22Rv1 (cell line): ENCODE measurements around the gene OCIAD2.
"Not testable (repeated sequence)": the region's sequence is repeated elsewhere in the genome, so short reads cannot be mapped to it uniquely, and the experiment has no call there.

ENCODE experiments used
- H3K27ac ChIP-seq: fragments of 450-650 bp; 2 replicates; pipeline ENCODE4 v1.5.1; 2017
- ZFX ChIP-seq: fragments of 450-650 bp; IDR thresholded peaks from 2 replicates; pipeline ENCODE4 v1.6.1; 2017; ENCODE audit warnings: antibody characterized with exemption, borderline replicate concordance
- TF ChIP-seq, protein P1 (sequence below): fragments of 450-650 bp; IDR thresholded peaks from 2 replicates; pipeline ENCODE4 v1.5.1; 2017; ENCODE audit warnings: mild to moderate bottlenecking

The OCIAD2 gene

GRCh38 chr4:48853604-48854394, 52.8 kb downstream of the OCIAD2 start:
- TF ChIP-seq, protein P1, sequence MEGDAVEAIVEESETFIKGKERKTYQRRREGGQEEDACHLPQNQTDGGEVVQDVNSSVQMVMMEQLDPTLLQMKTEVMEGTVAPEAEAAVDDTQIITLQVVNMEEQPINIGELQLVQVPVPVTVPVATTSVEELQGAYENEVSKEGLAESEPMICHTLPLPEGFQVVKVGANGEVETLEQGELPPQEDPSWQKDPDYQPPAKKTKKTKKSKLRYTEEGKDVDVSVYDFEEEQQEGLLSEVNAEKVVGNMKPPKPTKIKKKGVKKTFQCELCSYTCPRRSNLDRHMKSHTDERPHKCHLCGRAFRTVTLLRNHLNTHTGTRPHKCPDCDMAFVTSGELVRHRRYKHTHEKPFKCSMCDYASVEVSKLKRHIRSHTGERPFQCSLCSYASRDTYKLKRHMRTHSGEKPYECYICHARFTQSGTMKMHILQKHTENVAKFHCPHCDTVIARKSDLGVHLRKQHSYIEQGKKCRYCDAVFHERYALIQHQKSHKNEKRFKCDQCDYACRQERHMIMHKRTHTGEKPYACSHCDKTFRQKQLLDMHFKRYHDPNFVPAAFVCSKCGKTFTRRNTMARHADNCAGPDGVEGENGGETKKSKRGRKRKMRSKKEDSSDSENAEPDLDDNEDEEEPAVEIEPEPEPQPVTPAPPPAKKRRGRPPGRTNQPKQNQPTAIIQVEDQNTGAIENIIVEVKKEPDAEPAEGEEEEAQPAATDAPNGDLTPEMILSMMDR, result no peak
- TF ChIP-seq ZFX, result no peak
- no peak overlapping the region for H3K27ac ChIP-seq

DNA sequence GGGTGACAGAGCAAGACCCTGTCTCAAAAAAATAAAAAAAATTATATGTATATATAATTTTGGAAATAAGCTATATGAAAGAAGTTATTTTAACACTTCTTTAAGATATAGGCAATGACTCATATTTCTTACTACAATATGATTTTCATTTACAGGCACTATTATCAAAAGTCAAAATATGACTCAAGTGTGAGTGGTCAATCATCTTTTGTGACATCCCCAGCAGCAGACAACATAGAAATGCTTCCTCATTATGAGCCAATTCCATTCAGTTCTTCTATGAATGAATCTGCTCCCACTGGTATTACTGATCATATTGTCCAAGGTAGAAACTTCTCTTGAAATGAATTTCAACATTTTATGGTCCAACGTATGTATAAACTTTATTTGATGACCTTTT, 54.9 kb downstream of the OCIAD2 start:
- H3K27ac ChIP-seq, result no peak overlapping the region
- no peak for TF ChIP-seq ZFX
- TF ChIP-seq, protein P1, result no peak

- not testable (repeated sequence) for H3K27ac ChIP-seq
These were observed 57.8 kb downstream of the OCIAD2 start for GRCh38 chr4:48848799-48849198.

DNA sequence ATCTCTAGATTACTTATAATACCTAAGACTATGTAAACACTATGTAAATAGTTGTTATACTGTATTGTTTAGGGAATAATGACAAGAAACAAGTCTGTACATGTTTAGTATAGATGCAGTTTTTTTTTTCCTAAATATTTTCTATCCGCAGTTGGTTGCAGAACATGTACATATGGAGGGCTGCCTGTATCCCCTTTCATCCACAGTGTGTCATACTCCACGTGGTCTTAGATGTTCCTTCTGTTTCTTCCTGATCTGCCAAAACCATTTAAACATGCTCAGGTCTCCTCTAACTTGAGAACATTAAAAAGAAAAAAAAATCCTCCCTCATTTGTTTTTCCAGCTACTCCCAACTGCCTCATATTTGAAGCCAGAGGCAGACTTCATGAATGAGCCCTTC, 61.7 kb downstream of the OCIAD2 start:
- TF ChIP-seq, protein P1, result no peak
- no peak for TF ChIP-seq ZFX
- H3K27ac ChIP-seq, result no peak overlapping the region

DNA sequence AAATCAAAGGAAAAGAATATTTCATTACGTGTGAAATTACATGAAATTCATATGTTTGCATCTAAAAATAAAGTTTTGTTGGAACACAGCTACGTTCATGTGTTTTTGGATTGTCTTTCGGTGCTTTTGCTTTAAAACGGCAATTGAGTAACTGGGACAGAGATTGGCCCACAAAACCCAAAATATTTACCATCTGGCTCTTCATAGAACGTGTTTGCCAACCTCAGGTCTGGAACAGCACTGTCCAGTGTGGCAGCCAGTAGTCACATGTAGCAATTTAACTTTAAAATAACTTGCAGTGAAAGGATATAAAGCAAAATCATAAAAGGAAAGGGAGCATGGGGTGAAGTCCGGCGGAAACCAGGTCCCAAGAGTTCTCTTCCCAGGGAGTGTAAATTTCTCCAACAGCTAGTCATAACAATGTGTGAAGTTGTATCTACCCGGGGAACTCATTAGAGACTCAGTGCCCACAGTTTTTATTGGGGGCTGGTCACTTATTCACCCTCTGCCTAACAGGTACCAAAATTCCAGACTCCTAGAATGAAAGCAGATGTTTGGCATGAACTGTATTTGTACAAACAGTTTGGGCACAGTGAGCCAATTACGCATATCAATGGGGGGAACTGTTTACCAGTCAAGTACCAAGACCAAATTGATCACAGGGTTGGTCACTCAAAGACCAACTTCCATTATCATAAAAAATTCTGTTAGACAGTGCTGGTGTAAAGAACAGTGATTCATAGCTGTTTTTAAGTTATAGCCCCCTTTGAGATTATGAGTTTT, 65.3 kb downstream of the OCIAD2 start:
- H3K27ac ChIP-seq, result no peak overlapping the region
- TF ChIP-seq ZFX, result no peak
- TF ChIP-seq, protein P1, result no peak

DNA sequence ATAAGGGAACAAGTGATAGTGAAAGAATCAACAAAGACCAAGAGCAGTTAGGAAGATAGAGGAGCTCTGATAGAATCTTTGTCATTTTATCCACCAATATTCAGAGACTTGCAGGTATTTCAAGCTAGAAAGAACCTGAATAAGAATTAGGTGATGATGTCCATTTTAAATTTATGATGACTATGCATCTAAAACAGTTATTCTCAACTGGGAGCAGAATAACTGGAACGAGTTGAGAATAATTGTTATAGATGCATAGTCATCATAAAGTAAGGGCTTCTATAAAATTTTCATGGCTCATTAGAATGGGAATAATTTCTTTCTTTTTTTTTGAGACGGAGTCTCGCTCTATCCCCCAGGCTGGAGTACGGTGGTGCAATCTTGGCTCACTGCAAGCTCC, 69.9 kb downstream of the OCIAD2 start:
- no peak overlapping the region for H3K27ac ChIP-seq
- TF ChIP-seq, protein P1, result no peak
- TF ChIP-seq ZFX, result no peak
